Nucleus accumbens (tissue), 56 donors: ENCODE results near the gene YY1AP1.
"Not testable (repeated sequence)": the region's sequence is repeated elsewhere in the genome, so short reads cannot be mapped to it uniquely, and the experiment has no call there.

Source experiments
- DNase-seq, 56 donors: peaks; one replicate each; lab custom pipeline; 2025; lab: John Stamatoyannopoulos, UW

YY1AP1 gene

DNA sequence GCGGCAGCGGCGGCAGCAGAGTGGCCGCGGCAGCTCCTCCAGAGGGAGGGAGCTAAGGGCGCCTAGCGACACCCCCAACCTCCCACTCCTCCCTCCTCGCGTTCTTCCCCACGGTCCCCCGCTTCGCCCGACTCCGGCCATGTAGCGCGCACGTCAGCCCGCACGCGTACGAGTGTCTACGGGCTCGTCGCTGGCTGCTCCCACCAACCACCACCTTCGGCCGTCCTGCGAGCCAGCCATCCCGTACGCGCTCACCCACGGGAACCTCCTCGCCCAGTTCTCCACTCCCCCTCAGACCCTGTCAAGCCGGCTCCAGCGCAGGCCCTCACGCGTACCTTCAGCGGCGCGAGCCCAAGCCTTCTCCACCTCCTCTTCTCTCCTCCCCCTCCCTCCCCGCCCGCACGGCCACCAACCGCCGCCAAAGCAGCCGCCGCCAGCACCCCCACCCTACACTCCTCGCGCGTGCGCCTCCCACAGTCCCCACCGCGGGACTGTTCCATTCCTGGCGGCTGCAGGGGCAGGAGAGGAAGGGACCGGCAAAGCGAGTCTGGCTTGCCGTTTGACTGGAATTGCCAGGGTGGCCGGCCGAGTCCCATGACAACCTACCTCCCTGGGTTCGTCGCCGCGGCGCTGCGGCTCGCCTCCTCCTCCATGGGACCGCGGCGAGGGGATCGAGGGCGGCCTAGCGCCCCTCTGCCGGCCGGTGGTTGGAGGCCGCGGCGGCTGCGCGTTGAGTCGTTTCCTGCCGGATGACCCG lies at the start of gene YY1AP1:
YY1AP1 (minus strand) TSS at position 451 of the 757 bp plus-strand sequence. CDS start 8,338 bp downstream, outside the sequence.
- peak in 55 of 56 donors; percentile 59 to 99 (median 91) for DNase-seq

GRCh38 chr1:155729031-155729898 lies 40.7 kb upstream of the YY1AP1 start:
- peak in 49 of 56 donors; percentile 1 to 83 (median 38) for DNase-seq

- DNase-seq, result no peak
Observed at GRCh38 chr1:155725142-155725541, 36.6 kb upstream of the YY1AP1 start.

GRCh38 chr1:155719703-155720102 lies 31.1 kb upstream of the YY1AP1 start:
- DNase-seq, result no peak

DNA sequence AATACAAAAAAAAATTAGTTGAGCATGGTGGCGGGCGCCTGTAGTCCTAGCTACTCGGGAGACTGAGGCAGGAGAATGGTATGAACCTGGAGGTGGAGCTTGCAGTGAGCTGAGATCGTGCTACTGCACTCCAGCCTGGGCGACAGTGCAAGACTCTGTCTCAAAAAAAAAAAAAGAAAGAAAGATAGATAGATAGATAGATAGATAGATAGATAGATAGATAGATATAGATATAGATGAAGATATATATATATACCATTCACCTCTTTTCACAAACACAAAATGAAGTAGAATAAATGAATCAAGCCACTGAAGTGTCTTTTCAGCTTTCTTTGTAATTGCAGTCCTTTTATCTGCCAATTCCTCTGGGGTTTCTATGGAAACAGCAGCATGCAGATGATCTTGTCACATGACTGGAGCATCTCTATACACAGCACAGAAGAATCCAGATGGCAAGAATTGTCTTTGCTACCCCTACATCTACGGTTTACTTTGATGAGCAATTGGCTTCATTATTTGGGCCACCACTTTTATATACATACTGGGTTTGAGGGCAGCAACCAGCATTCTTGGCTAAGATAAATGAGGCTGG lies 30.0 kb upstream of the YY1AP1 start:
- DNase-seq, result peak in 10 of 56 donors; percentile 1 to 26 (median 7)

- no peak for DNase-seq
Observed at GRCh38 chr1:155717041-155717440, 28.5 kb upstream of the YY1AP1 start.

DNA sequence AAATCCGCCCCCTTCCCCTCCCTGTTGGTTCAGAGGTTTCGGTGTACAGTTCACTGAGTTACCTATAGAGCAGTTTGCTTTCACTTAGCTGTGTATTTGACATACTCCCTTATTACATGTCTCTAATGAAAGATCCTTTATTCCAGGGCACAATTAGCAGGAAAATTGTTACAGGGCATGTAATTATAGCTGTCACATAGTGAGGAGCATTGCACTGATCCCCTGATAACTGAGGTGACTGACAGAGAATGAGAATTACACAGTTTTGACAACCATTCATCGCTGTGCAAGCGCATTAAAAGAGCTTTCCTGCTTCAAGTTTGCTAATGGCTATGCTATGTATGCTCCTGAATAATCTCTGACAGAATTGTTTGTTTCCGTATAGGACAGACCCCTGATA lies 27.2 kb upstream of the YY1AP1 start:
- no peak for DNase-seq

DNA sequence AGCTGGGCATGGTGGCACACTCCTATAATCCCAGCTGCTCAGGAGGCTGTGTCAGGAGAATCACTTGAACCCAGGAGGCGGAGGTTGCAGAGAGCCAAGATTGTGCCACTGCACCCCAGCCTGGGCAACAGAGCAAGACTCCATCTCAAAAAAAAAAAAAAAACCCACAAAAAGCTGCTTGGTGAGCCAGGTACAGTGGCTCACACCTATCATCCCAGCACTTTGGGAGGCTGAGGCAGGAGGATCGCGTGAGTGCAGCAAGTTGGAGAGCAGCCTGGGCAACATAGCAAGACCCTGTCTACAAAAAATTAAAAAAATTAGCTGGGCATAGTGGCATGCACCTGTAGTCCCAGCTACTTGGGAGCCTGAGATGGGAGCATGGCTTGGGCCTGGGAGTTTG lies 26.5 kb upstream of the YY1AP1 start:
- not testable (repeated sequence) for DNase-seq

- DNase-seq, result no peak
Observed at GRCh38 chr1:155713075-155713474, 24.5 kb upstream of the YY1AP1 start.

GRCh38 chr1:155712636-155713035 lies 24.1 kb upstream of the YY1AP1 start:
- not testable (repeated sequence) for DNase-seq

DNA sequence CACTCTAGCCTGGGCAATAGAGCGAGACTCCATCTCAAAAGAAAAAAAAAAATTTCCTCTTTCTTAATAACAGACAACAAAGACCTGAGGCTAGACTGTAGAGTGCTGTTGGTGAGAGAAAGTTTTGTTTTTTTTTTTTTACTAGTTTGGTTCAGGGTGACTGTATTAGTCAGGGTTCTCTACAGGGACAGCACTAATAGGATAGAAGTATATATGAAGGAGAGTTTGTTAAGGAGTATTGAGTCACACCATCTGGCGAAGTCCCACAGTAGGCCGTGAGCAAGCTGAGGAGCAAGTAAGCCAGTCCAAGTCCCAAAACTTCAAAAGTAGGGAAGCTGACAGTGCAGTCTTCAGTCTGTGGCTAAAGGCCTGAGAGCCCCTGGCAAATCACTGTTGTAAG lies 22.9 kb upstream of the YY1AP1 start:
- not testable (repeated sequence) for DNase-seq

DNA sequence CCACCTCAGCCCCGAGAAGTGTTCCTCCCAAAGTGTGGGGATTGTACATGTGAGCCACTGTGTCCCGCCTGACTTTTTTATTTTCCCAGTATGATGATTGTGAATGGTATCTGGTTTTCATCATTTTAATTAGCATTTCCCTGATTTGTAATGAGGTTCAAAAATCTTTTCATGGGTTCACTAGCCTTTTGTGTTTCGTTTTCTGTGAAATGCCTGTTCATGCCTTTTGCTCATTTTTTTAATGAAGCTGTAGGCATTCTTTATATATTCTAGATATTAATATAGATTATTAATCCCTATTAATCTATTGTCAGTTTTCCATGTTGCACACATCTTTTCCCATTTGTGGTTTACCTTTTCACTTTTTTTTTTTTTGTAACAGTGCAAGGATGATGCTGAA lies 20.8 kb upstream of the YY1AP1 start:
- DNase-seq, result no peak

DNA sequence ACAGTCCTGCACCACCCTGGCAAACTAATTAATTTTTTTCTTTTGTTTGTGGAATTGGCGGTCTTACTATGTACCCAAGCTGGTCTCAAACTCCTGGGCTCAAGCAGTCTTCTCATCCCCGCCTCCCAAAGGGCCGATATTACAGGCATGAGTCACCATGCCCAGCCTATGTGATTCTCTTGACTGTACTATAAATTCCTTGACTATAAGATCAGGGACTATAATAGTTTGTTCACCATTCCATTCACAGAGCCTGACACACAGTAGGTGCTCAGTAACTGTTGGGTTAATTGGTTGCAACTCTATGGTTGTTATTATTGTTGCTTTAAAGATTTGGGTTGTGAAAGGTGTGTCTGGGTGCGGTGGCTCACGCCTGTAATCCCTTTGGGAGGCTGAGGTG lies 17.6 kb upstream of the YY1AP1 start:
- no peak for DNase-seq

DNA sequence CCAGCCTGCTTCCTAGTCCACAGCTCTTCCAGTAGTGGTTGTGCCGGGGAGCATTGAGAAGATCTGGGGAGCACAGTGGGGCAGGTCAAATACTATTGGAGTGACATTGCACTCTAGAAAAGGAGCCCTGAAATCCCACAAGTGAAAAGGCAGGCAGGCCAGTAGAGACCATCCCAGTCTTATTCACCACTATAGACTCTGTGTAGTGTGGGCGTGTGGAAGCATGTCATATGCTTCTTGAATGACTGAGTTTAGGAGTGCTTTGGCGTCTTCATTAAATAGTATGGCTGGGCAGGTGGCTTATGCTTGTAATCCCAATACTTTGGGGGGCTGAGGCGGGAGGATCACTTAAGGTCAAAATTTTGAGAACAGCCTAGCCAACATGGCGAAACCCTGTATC lies 15.8 kb upstream of the YY1AP1 start:
- DNase-seq, result not testable (repeated sequence)

DNA sequence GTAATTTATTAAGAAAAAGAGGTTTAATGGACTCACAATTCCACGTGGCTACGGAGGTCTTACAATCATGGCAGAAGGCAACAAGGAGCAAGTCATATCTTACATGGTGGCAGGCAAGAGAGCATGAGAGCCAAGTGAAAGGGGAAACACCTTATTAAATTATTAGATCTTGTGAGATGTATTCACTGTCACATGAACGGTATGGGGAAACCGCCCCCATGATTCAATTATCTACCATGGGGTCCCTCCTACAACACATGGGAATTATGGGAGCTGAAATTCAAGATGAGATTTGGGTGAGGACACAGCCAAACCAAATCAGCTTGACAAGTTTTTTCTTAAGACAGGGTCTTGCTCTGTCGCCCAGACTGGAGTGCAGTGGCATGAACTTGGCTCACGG lies 14.6 kb upstream of the YY1AP1 start:
- no peak for DNase-seq

- DNase-seq, result not testable (repeated sequence)
Observed at GRCh38 chr1:155701675-155702074, 13.1 kb upstream of the YY1AP1 start.

- not testable (repeated sequence) for DNase-seq
Observed at GRCh38 chr1:155699062-155699461, 10.5 kb upstream of the YY1AP1 start.

- DNase-seq, result no peak
Observed at GRCh38 chr1:155698382-155699038, 9.9 kb upstream of the YY1AP1 start.

DNA sequence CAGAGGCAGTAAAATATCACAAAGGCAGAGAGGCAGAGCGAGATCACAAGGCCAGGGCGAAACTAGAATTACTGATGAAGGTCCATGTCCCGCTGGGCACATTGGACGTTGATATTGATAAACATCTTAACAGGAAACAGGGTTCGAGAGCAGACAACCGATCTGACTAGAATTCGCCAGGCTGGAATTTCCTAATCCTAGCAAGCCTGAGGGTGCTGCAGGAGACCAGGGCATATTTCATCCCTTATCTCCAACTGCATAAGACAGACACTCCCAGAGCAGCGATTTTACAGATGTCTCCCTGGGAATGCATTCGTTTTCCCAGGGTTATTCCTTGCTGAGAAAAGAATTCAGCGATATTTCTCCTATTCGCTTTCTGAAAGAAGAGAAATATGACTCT lies 9.0 kb upstream of the YY1AP1 start:
- not testable (repeated sequence) for DNase-seq

- DNase-seq, result no peak
Observed at GRCh38 chr1:155697046-155697445, 8.5 kb upstream of the YY1AP1 start.

DNA sequence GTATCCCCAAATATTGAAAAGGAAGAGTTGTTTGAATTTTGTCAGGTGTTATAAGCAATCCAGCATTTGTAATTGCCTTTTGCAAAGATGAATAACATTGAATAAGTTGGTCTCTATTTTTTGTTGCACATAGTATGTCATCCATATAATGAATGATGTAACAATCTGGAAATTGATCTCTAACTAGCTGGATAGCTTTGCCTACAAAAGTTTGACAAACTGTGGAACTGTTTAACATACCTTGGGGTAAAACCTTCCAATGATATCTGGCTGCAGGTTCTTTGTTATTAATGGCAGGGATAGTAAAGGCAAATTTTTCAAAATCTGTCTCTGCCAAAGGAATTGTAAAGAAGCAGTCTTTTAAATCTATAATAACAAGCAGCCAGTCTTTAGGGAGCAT lies 8.0 kb upstream of the YY1AP1 start:
- DNase-seq, result no peak
